NK-92 (cell line): ENCODE results near the gene PECR.
A peak's percentile ranks its signal among the peaks of the same experiment; 100 is the strongest.

ENCODE experiments used
- DNase-seq: peaks from one replicate; lab custom pipeline; 2025; ENCODE audit not compliant: unreplicated experiment; lab: John Stamatoyannopoulos, UW

The PECR gene

GRCh38 chr2:216072473-216072872 is 9.1 kb downstream of the PECR start:
- DNase-seq: no peak

- DNase-seq: no peak
Observed at GRCh38 chr2:216071111-216071851, 10.3 kb downstream of the PECR start.

GRCh38 chr2:216070195-216070594 is 11.4 kb downstream of the PECR start:
- no peak for DNase-seq

GRCh38 chr2:216069028-216069427 is 12.6 kb downstream of the PECR start:
- no peak for DNase-seq

GRCh38 chr2:216066230-216066629 is 15.4 kb downstream of the PECR start:
- DNase-seq: no peak

- DNase-seq: no peak
Observed at GRCh38 chr2:216064665-216065064, 16.9 kb downstream of the PECR start.

GRCh38 chr2:216064014-216064630 is 17.5 kb downstream of the PECR start:
- DNase-seq: no peak

- DNase-seq: no peak
Observed at GRCh38 chr2:216059233-216059834, 22.3 kb downstream of the PECR start.

GRCh38 chr2:216057688-216058193 is 23.9 kb downstream of the PECR start:
- DNase-seq: no peak

GRCh38 chr2:216056739-216057138 is 24.9 kb downstream of the PECR start:
- DNase-seq: no peak

- no peak for DNase-seq
Observed at GRCh38 chr2:216055680-216056079, 25.9 kb downstream of the PECR start.

- DNase-seq: no peak
Observed at GRCh38 chr2:216052420-216052819, 29.2 kb downstream of the PECR start.

- no peak for DNase-seq
Observed at GRCh38 chr2:216051350-216051749, 30.3 kb downstream of the PECR start.

- DNase-seq: no peak
Observed at GRCh38 chr2:216049452-216049851, 32.2 kb downstream of the PECR start.

- no peak for DNase-seq
Observed at GRCh38 chr2:216047397-216047796, 34.2 kb downstream of the PECR start.

GRCh38 chr2:216044883-216045486 is 36.6 kb downstream of the PECR start:
- no peak for DNase-seq

GRCh38 chr2:216043949-216044348 is 37.7 kb downstream of the PECR start:
- DNase-seq: no peak

- DNase-seq: no peak
Observed at GRCh38 chr2:216041438-216041837, 40.2 kb downstream of the PECR start.

GRCh38 chr2:216039918-216040317 is 41.7 kb downstream of the PECR start:
- DNase-seq: no peak

- DNase-seq: peak; percentile 7
Observed at GRCh38 chr2:216034065-216034464, 47.5 kb downstream of the PECR start.

- no peak for DNase-seq
Observed at GRCh38 chr2:216033403-216033802, 48.2 kb downstream of the PECR start.
